Motor neuron (in vitro differentiated cells): ENCODE data around the gene IPCEF1. TPM values are rescaled to one million over a fixed set of nuclear protein-coding genes. Genes with fewer than 3 reads are reported as not detected.
"Not testable (repeated sequence)": the region's sequence is repeated elsewhere in the genome, so short reads cannot be mapped to it uniquely, and the experiment has no call there.

Source experiments
- ATAC-seq, 8 experiments: fragments of 200-7000 bp; cut with Tn5 transposase; replicated peaks in 6 of 8; 2 replicates each; pipeline ENCODE4 v1.8.0; 2021; ENCODE audit warnings: mild to moderate bottlenecking in 8 of 8, moderate library complexity in 8 of 8
- H3K27ac ChIP-seq, 2 donors: fragments of 250-450 bp; sonication (Bioruptor Pico); 2 replicates each; pipeline ENCODE4 v1.9.0; 2021; ENCODE audit warnings: antibody characterized with exemption in 2 of 2, mild to moderate bottlenecking in 2 of 2, moderate library complexity in 1 of 2
- H3K4me1 ChIP-seq, 2 donors: fragments of 250-450 bp; sonication (Bioruptor Pico); replicated peaks in 1 of 2; 2 replicates each; pipeline ENCODE4 v1.6.1; 2021; ENCODE audit warnings: antibody characterized with exemption in 2 of 2, mild to moderate bottlenecking in 2 of 2, moderate library complexity in 1 of 2
- H3K4me3 ChIP-seq, 5 donors: fragments of 250-450 bp; sonication (Bioruptor Pico); 2 replicates each; pipeline ENCODE4 v1.9.0; 2021; ENCODE audit warnings: antibody characterized with exemption in 5 of 5, mild to moderate bottlenecking in 5 of 5, moderate library complexity in 4 of 5
- WGBS, 10 experiments: fragments of 450-650 bp; shearing (Covaris generic); methylation state at CpG; one replicate each; pipeline ENCODE4 v1.0.0; 2022; 5-methylcytosine and 5-hydroxymethylcytosine counted together
- in situ Hi-C, 9 experiments: fragments of 400-800 bp; cut with MboI; loops; one replicate each; pipeline ENCODE4 v1.15.0; 2021; ENCODE audit warnings: low sequenced_read_pairs in 9 of 9, low pct_unique_long_range_greater_than_20kb in 2 of 9; ENCODE audit not compliant: unreplicated experiment in 9 of 9
- total RNA-seq, 8 experiments: library from RNA; unstranded; fragments of 300-600 nt; gene quantifications; 2 replicates each; pipeline versions ENCODE4 v1.2.3 to v1.2.4, GENCODE V29; 2022

IPCEF1 gene
- total RNA-seq, 8 experiments from 2014 or later = 0.29 to 1.0 (median 0.40) TPM

DNA sequence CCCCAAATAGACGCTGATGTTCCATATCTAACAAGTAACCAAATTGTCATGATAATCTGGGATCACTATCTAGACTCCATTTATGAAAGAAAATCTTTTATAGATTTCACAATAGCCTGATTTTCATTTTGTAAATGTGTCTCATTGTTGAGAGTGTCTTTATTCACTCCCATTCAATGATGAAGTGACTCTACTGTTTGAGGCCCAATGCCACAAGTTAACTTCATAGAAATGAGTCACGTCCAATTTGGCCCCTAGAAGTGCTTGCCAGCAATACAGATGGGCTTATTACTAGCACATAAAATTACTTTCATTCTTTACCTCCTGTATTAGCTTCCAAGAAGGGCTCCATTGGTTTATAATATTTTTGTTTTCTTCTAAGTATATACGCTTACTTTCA lies 6.3 kb downstream of the IPCEF1 start:
- no peak overlapping the region for H3K4me3 ChIP-seq
- in situ Hi-C loops = loop anchor here in 1 of 9 experiments (25.0 kb wide), 1 partner anchor 188 kb away; no protein-coding TSS in a partner anchor
- no peak overlapping the region for H3K27ac ChIP-seq
- WGBS, 10 experiments = 60 to 100% (median 84%) methylated on average over 1 to 3 of the region's 3 CpGs; no CpG with 5 or more reads in 2 of the 10 experiments
- no peak for ATAC-seq
- H3K4me1 ChIP-seq = no peaks in the 10 kb centered on the region

DNA sequence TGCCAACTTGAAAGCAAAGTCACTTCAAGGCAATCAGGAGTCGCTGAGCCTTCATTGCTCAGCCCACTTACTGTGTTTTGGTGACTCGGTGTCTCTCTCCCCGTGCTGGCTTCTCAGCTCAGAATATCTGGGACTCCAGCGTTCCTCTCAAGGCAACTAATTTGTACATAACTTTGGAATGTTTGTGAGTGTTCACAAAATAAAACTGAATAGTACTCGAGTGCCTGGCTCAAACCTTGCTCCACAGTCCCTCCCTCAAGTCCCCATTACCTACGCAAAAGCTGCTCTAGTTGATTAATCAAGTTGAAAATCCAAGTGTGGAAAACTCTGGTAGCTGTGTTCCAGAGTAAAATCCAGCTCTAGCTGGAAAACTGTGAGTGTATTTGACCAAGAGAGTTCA lies 8.6 kb downstream of the IPCEF1 start:
- WGBS, 10 experiments = 50 to 90% (median 75%) methylated on average over 1 to 6 of the region's 6 CpGs
- in situ Hi-C loops = no loop called here
- no peak overlapping the region for H3K27ac ChIP-seq
- H3K4me3 ChIP-seq = no peak overlapping the region
- no peak for ATAC-seq
- peaks cover 0 to 7% of the 10 kb centered on the region in 2 donors for H3K4me1 ChIP-seq

DNA sequence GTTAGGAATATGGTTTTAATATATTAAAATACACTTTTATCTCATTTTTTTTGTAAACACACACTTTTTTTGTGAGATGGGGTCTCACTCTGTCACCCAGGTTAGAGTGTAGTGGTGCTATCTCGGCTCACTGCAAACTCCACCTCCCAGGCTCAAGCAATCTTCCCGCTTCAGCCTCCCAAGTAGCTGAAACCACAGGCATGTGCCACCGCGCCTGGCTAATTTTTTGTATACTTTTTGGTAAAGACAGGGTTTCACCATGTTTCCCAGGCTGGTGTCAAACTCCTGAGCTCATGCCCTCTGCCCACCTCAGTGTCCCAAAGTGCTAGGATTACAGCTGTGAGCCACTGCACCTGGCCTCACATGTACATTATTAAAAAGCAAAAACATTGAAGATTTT lies 10.8 kb downstream of the IPCEF1 start:
- H3K27ac ChIP-seq = no peak overlapping the region
- no peak for ATAC-seq
- H3K4me1 ChIP-seq = peaks cover 7 to 18% of the 10 kb centered on the region in 2 donors
- in situ Hi-C loops = no loop called here
- H3K4me3 ChIP-seq = no peak overlapping the region
- 70 to 100% (median 88%) methylated on average over 1 to 4 of the region's 4 CpGs; no CpG with 5 or more reads in 1 of the 10 experiments for WGBS, 10 experiments

DNA sequence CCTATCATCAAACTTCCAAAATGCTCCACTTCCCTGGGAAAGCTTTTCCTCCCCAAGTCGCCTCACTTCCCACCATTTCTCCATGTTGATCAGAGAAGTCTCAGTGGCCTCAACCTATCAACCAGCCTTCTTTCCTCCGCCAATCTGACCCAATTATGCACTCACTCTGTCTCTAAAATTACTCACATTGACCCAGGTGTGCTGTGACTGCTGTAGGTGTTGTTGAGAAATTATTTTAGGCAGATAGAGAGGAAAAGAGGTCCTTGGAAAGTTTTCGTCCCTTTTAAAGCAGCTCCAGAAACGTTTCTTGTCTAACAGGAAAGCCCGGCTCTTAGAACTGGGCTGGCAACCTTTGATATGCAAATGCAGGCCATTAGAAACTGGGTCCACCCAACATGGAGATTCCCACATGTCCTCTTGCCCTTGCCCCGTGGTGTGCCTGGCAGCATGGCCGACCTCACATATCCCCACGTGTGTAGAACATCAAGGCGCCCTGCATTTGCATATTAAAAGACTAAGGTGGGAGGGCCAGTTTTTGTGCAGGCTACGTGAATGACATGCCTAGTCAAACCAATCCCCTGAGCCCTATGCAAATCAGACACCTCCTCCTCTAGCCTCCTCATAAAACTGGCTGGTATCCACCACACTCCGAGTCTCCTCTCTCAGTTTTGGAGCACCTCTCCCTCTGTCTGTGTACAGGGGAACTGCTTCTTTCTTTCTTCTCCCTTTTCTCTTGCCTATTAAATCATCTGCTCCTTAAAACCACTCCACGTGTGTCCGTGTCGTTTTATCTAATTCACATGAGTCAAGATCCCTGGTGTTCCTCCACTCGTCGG lies 12.9 kb downstream of the IPCEF1 start:
- Histone ChIP-seq H3K4me1 (peaks cover 7 to 18% of the 10 kb centered on the region in 2 donors), H3K4me3 (no peak overlapping the region), H3K27ac (no peak overlapping the region)
- 15 to 87% (median 46%) methylated on average over 3 to 16 of the region's 16 CpGs for WGBS, 10 experiments
- in situ Hi-C loops = no loop called here
- peak; percentile 63 to 97 (median 95) for ATAC-seq

DNA sequence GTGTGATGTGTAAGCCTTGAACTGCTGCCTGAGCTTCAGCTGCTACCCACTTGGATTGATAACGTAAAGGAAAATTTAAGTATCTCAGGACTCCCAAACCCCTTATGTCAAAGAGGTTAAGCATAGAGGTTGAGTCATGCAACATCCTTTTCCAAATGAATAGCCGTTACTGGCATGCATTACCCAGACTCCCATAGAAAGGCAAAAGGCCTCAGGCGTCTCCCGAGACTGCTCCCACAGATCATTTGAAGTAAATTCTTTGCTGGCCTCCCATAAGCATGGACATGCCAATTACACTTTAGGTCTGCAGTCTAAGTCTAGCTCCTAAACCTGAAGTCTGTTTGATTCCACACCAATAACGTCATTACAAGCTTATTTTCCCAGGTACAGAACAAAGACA lies 14.7 kb downstream of the IPCEF1 start:
- no peak overlapping the region for H3K4me3 ChIP-seq
- in situ Hi-C loops = no loop called here
- no peak overlapping the region for H3K27ac ChIP-seq
- H3K4me1 ChIP-seq = peaks cover 7 to 18% of the 10 kb centered on the region in 2 donors
- 44 to 100% (median 69%) methylated on average over 1 to 4 of the region's 5 CpGs; no CpG with 5 or more reads in 1 of the 10 experiments for WGBS, 10 experiments
- ATAC-seq = peak in 1 of 8 experiments; percentile 34

DNA sequence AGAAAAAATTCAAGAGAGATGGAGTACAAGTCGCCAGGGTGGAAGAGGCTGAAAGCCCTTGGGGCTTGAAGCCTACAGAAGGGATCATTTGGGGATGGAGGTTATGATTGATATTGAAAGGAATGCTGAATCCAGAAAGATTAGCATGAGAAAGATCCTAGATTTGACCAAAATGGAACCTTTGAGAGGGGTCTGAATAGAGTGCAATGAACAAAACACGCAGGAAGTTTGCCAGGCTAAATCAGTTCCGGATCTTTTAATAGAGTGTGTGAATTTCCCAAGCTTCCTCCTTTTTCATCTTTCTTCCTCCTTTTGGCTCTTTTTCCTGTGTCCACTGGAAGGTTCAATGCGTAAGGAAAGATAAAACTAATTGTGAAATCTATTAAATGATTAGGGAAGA lies 15.3 kb downstream of the IPCEF1 start:
- Histone ChIP-seq H3K4me1 (peaks cover 7 to 18% of the 10 kb centered on the region in 2 donors), H3K27ac (no peak overlapping the region), H3K4me3 (no peak overlapping the region)
- in situ Hi-C loops = no loop called here
- 20 to 86% (median 73%) methylated on average over 1 to 4 of the region's 4 CpGs; no CpG with 5 or more reads in 1 of the 10 experiments for WGBS, 10 experiments
- ATAC-seq = no peak

DNA sequence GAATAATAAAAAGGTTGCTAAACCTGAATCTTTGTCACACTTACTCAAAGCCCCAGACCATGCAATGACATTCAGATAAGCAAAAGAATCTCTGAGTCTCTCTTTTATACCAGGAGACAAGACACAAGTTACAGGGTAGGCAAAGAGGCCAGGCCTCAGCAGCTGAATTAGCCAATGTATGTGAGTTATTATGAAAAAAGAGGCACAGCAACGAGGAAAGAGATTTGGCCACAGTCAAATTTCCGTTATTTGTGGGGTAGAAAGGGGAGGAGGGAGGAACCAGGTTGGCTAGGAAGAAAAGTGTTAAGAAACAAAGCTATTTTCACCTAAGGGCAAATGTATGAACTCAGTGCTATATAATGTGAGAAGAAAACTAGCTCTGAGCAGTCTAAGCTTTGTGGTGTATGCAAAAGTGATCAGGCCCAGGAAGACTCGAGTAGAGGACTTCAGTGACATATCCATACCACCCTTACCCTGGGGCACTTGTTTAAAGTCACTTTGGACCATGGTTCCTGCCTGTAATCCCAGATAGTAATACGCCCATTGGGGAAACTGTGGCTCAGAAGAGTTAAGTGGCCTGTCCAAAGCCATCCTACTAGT lies 19.1 kb downstream of the IPCEF1 start:
- ATAC-seq = peak in 1 of 8 experiments; percentile 26
- Histone ChIP-seq H3K4me3 (no peak overlapping the region), H3K4me1 (peaks cover 9 to 10% of the 10 kb centered on the region in 2 donors), H3K27ac (no peak overlapping the region)
- in situ Hi-C loops = no loop called here
- 35 to 100% (median 76%) methylated on average over 2 to 4 of the region's 4 CpGs; no CpG with 5 or more reads in 2 of the 10 experiments for WGBS, 10 experiments

DNA sequence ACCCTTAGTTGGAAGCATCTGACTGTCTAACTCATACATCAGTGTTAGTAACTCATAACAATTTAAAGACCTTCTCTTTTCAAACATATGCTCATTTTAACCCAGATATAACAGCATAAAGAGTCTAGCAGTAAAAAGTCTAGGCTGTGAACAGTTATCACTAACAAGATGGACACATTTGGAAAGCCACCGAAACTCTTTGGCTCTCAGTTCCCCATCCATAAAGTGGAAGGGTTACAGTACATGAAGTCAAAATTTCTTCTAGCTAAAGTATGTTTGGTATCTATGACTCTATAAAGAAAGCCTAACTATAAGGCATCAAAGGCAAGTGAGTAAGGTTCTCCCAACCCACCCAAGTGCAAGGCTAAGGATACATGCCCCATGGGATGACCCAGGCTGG lies 22.5 kb downstream of the IPCEF1 start:
- in situ Hi-C loops, H3K4me3 ChIP-seq, H3K4me1 ChIP-seq, ATAC-seq, H3K27ac ChIP-seq: not testable (repeated sequence)
- WGBS, 10 experiments = 100% methylated on average over 1 of the region's 1 CpG; no CpG with 5 or more reads in 7 of the 10 experiments

DNA sequence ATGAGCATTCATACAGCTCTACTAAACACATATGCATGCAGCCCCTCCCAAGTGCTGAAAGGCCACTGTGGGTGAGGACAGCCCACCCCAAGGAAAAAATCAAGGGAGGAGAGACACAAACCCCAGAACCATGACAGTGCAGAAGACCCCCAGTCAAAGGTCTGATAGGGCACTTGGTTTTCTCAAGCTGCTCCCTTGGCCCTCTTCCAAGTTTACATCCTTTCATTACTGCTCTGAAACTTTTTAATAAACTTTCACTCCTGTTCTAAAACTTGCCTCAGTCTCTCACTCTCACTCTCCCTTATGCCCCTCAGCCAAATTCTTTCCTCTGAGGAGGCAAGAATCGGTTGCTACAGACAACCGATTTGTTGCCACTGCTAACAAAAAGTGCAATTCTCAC lies 24.9 kb downstream of the IPCEF1 start:
- Histone ChIP-seq H3K4me3 (no peak overlapping the region), H3K27ac (no peak overlapping the region), H3K4me1 (peaks cover 0 to 3% of the 10 kb centered on the region in 2 donors)
- WGBS, 10 experiments = 82 to 100% (median 92%) methylated on average over 1 to 2 of the region's 2 CpGs; no CpG with 5 or more reads in 1 of the 10 experiments
- in situ Hi-C loops = no loop called here
- no peak for ATAC-seq

DNA sequence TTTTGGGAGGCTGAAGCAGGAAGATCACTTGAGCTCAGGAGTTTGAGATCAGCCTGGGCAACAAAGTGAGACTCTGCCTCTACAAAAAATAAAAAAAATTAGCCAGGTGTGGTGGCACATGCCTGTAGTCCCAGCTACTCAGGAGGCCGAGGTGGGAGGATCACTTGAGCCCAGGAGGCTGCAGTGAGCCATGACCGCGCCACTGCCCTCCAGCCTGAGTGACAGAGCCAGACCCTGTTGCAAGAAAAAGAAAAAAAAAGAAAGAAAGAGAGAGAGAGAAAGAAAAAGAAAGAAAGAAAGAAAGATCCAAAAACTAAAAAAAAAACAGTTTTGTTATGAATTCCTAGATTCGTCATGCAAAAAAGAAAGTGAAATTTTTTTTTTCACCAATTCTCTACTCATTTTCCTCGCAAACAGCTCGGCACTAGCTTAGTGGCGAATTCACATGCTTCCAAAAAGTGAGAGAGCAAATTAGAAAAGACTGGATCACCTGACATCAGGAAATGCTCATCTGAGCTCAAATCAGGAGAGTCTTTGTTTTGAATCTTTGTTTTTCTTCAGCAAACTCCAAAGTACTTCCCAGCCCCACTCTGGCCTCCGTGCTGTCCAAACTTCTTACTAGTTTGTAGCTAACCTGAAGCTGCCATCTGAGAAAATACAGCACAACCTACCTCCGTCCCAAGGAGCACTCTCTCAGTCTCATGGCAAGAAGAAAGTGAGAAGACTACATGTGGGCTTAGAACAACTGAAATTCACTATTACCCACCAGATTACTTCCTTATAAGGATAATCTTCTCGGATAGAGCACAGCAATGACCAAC lies 27.0 kb downstream of the IPCEF1 start:
- in situ Hi-C loops = no loop called here
- WGBS, 10 experiments = 64 to 94% (median 87%) methylated on average over 3 to 10 of the region's 10 CpGs
- ATAC-seq = no peak
- Histone ChIP-seq H3K27ac (no peak overlapping the region), H3K4me3 (no peak overlapping the region), H3K4me1 (peaks cover 0 to 3% of the 10 kb centered on the region in 2 donors)

DNA sequence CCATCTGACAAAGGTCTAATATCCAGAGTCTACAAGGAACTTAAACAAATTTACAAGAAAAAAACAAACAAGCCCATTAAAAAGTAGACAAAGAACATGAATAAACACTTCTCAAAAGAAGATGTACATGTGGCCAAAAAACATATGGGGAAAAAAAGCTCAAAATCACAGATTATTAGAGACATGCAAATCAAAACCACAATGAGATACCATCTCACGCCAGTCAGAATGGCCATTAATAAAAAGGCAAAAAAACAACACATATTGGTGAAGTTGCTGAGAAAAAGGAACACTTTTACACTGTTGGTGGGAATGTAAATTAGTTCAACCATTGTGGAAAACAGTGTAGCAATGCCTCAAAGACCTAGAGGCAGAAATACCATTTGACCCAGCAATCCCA lies 29.3 kb downstream of the IPCEF1 start:
- 75 to 100% (median 100%) methylated on average over 1 of the region's 1 CpG; no CpG with 5 or more reads in 1 of the 10 experiments for WGBS, 10 experiments
- ATAC-seq, in situ Hi-C loops: not testable (repeated sequence)

DNA sequence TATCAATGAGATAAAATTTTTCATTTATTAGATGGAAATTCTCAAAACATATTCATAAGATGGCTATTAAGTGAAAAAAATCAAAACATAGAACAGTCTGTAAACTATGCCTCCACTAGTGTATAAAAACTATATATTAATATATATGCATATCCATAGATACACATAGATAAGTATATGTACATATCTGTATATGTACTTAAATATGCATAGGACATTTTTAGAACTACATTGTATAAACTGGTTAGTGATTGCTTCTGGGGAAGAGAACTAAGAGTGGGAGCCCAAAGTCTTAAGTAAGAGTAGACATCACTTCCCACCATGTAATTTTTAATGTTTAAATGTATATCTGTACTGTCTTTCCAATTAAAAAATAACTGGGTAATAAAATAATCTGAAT lies 31.5 kb downstream of the IPCEF1 start:
- Histone ChIP-seq H3K4me1 (no peaks in the 10 kb centered on the region), H3K27ac (no peak overlapping the region), H3K4me3 (no peak overlapping the region)
- in situ Hi-C loops = no loop called here
- ATAC-seq = peak in 1 of 8 experiments; percentile 92

More for the DNA sequence above, 29.3 kb downstream of the IPCEF1 start:
- H3K27ac ChIP-seq, H3K4me3 ChIP-seq, H3K4me1 ChIP-seq: not testable (repeated sequence)

DNA sequence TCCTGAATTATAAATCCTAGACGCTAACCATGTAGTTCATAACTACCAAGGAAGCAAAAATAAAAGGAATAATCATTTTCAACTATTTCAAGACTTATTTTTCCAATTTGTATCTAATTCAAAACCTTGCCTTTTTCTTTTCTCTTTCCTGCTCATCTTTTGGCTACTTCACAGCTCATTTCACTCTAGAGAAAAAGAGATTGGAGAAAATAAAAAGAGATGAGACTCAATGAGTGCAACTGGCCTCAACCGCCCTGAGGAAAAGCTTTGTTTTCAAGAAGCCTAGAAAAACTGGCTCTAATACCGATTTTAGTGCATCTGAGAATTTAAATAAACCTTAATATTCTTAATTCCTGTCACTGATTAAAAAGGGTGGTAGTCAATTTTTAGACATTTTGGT lies 36.4 kb downstream of the IPCEF1 start:
- in situ Hi-C loops = no loop called here
- Histone ChIP-seq H3K4me1 (peaks cover 6 to 7% of the 10 kb centered on the region in 2 donors), H3K27ac (no peak overlapping the region), H3K4me3 (no peak overlapping the region)
- 39 to 83% (median 70%) methylated on average over 1 to 3 of the region's 3 CpGs for WGBS, 10 experiments
- ATAC-seq = no peak
